HG03558 (cell line): ENCODE results near the gene FOXO6.

Source experiments
- ATAC-seq: cut with Tn5 transposase; IDR thresholded peaks from one replicate; pipeline ENCODE4 v1.9.1; 2021; ENCODE audit warnings: moderate number of reproducible peaks; ENCODE audit not compliant: unreplicated experiment; ENCODE audit errors: extremely low read depth

Gene FOXO6

DNA sequence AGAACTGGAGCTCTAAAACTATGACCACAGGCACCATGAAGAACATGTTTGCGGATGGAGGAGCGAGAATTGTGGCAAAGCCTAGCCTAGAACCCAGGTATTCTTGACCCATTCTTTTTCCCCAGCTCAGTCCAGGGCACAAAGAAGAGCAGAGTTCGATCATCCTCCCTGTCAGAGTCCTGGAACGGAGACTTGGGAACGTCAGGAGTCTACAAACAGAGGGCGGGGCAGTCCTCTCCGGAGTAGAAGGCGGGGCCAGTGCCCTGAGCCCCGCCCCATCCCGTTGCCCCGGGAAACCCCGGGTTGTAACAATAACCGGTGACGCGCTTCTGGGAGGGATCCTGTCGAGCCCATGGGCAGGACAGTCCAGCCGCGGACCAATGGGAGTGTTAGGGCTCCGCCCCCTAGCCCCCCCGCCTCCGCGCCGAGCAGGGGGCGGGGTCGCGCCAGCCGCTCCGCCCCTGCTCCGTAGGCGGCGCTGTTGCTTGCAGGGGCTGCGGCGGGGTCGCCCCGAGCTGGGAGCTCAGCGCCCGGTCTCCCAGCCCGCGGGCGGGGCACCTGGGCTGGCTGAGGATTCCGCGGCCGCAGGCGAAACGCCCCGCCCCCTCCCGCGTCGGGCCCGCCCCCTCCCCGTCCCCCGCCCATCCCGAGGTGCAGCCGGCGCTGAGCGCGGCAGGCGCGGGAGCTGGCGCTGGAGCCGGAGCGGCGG lies at the start of gene FOXO6:
Gene FOXO6 (plus strand): TSS at position 649 of the 709 bp plus-strand sequence.
- ATAC-seq = peak; percentile 77

DNA sequence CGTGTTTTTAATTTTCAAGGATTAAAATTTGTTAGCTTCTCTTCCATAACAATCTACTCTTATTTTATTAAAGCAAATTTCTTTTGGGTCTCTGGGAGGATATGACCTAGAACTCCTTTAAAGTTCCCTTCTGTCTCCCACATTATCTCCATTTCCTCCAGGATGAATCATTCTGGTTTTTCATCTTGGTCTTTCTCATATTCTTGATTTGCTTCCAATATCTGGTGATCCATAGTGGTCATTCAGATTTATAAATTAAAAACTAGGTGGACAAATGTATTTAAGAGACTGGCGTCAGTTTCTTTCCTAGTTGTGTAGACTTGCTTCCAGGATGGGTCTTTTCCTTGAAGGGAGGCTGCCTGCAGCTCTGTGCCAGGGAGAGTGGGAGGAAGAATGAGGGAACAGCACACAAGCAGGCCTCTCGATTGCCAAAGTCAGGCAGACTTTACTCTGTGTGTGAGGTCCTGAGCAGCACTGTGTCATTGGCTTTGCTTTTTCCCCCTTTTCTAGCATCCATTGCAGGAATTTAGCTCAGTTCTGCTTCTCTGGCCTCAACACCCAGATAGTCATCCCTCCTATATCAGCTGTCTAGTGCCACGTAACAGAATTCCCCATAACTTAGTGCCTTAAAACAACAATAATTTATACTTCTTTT lies 48.1 kb upstream of the FOXO6 start:
- ATAC-seq = no peak

DNA sequence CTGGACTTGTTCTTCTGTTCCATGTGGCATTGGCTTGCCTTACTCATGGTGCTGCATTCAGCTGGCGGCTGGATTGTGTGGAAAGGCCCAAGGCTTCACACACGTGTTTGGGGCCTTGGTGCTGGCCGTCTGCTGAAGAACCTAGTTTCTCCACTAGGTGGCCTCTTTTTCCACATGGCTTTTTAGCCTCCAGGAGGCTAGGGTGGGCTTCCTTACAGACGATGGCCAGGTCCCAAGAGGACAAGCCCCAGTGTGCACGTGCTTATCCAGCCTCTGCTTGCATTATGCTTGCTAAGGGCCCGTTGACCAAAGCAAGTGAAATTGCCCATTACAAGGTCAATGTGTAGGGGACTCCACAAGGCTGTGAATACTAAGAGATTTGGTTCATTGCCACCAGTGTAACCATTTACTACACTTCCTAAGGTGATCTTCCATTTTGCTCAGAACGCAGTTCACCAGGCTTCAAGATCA lies 47.5 kb upstream of the FOXO6 start:
- no peak for ATAC-seq

DNA sequence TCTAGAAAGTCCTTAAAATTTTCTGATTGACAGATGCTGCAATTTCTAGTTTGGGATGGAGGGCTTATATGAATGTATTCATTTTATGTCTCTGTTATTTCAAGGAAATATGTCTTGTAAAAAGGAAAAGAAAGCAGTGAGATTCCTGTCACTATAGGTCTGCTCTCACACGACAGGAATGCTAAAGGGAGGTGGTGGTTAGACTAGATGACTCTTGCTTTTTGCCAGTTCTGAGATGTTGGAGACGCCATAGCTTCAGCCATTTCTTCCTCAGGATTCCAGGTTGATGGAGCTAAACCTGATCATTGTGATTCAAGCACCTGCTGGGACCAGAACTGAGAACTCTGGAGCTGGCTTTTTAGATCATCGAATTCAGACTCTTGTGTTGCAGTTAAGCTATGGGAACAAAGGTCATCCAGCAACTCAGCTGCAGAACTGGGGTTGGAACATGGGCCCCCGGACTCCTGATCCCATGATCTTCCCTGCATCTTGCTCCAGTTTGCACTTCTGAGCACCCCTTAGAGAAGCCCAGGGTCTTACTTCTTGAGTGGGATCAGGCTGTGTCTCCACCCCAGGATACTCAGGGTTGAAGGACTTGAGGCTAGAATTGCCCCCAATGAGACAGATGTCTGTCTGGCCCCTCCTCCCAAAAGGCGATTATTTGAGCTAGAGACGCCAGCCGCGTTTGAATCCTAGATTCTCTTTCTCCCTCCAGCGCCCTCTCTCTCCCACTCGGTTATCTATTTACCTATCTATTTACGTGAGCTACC lies 46.7 kb upstream of the FOXO6 start:
- no peak for ATAC-seq

DNA sequence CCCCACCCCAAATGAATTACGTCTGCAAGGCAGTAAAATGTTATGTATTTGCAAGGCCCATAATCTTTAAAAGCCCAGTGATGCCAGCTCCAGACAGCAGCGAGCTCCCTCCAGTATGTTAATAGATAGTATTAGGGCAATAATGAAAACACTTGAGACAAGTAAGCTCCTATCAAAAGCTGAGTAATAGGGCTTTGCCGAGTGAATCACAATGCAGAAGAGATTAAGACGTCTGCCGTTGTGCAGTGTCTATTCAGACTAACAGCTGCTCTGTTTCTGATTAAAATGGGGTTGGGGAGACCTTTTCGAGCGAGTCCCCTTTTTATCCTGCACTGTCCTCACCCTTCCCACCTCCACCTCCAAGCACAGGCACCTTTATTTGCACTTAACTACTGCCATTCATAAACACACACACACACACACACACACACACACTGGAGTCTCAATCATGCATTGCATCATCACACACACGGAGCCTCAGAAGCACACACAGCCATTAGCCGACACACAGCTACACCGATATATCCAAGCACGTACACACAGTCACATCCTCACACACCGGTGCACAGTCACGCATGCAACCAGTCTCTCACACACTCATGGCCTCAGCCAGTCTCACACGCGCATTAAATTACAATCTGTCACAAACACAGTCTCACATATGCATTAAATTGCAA lies 46.0 kb upstream of the FOXO6 start:
- no peak for ATAC-seq

DNA sequence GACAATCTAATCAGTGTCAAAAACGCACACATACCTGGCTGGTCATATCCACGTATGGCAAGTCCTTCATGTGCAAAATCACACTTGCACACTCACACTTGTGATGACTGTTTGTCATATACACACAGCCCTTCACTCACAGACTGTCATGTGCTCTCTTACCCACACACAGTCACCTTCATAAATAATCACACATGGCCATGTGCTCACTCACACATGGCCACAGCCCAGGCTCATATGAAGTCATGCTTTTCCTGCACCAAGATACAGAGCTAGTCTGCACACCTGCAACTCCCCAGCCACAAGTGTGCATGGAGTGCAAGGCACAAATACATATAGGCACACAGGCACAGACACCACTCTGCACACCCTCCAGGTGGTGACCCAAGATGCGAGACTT lies 45.4 kb upstream of the FOXO6 start:
- no peak for ATAC-seq

DNA sequence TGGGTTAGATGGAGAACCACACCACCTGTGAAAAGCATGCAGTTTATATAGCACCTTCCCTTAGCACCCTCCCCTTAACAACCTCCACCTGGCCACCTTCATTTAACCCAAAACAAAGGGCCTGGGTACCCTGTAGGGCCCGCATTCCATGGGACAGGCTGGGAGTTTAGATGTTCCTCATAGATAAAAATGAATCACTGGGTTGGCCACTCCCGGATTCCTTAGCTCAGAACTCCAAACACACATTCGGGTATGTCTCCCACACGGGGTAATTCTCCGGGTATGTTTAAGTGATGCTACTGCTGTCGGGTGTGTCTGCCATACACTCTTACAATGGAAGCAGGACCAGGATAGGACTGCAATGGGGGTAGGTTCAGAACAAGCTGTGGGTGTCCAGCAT lies 43.9 kb upstream of the FOXO6 start:
- ATAC-seq = no peak

DNA sequence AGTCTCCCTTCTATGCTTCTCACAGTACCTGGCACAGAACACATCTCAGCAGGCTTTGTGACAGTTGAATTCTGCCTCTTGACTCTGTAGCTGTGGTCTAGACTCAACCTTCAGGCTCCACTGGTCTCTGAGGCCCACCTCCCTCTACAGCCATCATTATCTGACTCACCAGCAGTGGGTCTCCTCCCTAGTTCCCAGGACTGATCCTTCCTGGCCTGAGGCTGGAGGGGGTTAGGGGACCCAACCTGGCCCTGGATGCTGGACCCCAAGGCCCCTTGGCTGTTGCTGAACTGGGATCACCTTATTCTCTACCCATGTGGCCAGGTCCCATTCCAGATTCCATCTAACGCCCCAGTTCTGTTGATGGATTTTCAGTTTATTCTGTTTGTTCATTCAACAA lies 43.1 kb upstream of the FOXO6 start:
- no peak for ATAC-seq

DNA sequence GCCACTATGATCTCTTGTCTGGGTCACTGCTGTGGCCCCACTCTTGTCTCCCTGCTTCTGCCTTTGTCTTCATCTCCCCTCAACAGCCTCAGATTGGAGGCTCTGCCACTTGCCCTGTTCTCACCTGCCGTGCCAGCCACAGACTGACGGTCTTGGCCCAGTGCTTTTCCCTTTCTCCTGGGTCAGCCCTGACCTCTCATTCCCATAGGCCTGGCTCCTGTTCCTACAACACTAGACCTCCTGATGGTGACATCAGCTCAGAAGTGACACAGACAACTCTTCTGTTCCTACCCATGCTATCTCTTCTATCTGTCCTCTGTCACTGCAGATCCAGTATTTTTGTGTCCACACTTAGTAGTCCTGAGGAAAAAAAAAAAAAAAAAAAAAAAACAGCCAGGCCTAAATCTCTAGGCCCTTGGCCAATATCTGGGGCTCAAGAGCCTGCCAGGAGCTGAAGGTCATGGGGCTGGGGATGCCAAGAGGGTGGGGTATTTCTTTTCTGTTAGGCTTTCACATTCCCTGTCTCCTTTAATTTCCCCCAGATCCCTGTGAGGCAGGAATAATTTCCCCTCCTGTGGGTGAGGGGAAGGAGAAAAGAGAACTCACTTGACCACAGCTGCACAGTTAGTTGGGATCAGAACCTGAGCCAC lies 42.0 kb upstream of the FOXO6 start:
- ATAC-seq = no peak

DNA sequence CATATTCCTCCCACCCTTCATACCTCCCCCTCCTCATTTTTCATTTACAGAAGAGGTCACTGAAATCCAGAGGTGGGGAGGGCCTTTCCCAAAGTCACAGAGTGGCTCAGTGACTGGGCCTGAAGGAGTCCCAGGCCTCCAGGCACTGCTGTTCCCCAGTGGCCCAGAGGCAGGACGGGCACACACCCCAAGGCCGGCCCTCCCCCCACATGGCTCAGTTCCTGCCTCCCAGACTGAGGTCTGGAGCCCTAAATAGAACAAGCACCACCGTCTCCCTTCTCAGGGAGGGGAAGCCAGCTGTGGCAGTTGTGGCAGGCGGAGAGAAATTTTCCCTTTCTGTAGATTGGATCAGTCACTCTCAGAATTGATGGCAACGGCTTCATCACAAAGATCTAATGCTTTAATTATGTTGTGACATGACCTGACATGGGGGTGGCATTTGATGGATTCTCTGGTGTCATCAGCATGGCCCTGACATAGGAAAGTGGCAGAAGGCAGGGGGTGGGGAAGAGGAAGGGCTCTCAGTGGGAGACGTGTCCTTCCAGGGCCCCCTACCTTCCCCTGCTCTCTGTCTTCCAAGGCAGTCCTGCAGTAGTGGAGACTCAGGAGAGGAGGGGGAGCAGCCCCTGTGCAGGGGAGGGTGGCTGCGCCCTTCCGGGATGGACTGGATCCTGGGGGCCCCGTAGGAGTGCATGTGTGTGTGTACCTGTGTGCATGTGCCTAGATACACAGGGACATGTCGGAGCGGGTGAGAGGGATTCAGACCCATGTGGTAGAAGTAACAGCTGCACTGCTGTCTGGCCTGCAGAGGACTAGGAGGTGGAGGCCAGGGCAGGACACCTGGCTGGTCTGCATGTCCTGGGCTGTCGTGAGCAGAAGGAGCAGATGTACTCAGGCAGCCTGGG lies 41.2 kb upstream of the FOXO6 start:
- ATAC-seq = no peak

DNA sequence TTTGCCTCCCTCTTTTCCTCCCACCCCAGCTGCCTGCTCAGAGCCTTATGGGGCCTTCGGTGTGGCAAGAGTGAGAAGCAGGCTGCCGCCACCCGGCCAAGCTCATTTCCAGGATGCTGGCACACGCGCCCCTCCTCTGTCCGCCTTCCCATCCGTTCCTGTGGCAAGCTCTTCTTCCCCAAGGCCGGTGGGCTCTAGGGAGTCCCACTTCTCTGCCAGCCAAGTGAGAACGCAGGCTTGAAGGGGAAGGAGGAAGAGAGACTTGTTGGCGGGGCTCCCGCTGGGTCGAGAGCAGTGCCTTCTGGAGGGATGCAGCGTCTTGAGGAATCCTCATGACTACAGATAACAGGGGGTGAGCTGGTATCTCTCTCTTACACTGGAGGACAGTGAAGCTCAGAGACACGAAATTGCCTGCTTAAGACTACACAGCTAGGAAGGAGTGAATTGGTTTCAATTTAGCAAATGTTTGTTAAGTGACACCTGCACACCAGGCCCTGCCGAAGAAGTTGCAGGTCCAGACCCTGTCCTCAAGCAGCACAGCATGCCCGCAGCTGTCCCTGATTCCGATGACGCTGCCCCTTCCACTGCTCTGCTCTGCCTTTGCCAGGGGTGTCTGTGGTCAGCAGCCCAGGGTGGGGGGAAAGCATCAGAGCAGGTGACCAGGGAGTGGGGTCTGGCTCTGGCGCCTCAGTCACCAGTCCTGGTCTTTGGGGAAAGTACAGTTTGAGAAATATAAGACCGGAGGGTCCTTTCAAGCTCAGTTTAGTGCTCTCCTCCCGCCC lies 40.1 kb upstream of the FOXO6 start:
- no peak for ATAC-seq

DNA sequence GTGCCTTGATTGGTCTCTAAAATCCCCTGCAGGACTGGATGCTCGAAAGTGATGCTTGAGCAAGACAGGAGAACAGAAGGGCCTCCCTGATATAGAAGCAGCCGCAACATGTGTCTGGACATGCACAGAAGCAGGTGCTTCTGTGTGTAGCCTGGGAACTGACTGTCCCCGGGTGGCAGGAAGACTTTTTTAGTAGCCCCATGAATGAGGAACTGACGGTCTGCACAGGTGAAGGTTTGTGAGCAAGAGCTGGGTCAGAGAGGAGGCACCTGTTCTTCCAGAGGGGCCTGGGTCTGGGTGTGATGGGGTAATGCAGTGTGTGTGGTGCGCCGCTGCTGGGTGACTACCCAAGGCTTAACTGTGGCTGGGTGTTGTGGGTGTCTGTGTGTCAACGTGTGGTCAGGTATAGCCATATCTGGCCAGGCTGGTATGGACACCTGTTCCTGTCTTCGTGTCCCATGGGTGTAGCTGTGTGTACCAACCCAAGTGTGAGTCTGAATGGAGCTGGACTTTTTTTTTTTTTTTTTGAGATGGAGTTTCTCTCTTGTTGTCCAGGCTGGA lies 39.1 kb upstream of the FOXO6 start:
- ATAC-seq = no peak

DNA sequence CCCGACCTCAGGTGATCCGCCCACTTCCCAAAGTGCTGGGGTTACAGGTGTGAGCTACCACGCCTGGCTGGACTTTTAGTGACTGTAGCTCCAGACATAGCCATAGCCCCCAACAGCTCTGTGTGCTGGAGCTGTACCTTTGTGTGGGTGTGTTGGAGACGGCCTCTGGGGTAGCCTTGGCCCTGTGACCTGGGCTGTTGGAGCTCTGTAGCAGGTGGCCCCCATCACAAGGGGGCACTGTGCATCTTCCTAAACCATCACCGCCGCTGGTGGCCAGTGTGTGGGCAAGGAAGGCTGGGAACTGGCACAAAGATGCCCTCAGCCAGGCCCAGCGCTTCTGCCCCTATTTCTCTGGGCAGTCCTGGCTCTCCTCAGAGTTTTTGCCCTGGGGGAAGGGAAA lies 38.4 kb upstream of the FOXO6 start:
- no peak for ATAC-seq

DNA sequence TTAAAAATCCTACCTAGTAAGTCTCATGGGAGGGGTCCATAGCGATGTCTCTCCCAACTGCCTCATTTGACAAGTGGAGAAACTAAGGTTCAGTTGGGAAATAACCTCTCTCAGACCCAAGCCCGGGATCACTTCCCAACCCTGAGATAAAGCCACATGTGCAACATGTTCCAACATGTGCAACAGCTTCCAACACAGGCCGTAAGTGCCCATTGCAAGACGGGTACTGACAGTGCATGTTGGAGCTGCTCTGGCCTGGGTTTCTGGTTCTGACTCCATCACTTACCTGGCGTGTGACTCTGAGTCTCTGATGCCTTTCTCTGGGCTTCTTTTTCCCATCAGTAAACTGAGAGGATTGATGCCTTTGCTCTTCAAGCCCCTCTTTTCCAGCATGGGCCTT lies 38.0 kb upstream of the FOXO6 start:
- ATAC-seq = no peak

DNA sequence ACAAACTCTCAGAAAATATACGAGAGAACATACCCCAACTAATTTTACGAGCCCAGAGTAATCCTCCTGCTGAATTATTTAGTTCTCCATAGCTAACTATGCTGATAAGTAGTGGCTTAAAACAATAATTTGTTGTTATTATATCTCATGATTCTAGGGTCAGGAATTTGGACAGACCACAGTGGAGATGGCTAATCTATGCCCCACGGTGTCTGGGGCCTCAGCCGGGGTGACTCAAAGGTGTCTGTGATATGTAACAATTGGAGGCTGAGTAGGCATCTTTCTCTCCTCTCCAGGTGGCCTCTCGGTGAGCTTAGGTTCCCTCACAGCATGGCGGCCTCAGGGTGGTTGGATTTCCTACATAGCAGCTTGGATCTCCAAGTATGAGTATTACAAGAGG lies 35.4 kb upstream of the FOXO6 start:
- ATAC-seq = no peak

DNA sequence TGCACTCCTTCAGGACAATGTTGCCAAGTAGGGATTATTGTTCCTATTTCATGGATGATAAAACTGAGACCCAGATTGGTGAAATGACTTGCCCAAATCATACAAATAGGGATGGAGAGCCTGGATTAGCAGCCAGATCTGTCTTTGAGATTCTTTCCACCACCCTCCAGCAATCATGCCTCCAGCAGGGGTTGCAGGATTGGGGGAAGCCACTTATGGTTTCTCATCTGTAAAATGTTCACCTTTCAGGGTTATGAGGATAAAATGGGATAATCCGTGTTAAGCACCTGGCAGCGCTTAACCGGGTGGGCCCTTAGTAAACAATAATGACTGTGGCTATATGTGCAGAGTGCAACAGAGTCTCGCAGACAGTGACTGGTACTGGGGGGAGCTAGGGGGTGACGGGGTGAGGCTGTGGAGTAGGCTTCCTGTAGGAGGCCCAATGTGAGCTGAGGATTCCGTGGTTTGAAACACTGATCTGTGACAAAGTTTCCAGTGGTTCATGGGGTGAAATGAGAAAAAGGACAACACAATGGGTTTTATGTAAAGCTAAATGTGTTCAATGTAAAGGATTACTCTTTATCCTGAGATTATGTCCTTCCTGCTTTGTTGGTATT lies 33.7 kb upstream of the FOXO6 start:
- no peak for ATAC-seq

DNA sequence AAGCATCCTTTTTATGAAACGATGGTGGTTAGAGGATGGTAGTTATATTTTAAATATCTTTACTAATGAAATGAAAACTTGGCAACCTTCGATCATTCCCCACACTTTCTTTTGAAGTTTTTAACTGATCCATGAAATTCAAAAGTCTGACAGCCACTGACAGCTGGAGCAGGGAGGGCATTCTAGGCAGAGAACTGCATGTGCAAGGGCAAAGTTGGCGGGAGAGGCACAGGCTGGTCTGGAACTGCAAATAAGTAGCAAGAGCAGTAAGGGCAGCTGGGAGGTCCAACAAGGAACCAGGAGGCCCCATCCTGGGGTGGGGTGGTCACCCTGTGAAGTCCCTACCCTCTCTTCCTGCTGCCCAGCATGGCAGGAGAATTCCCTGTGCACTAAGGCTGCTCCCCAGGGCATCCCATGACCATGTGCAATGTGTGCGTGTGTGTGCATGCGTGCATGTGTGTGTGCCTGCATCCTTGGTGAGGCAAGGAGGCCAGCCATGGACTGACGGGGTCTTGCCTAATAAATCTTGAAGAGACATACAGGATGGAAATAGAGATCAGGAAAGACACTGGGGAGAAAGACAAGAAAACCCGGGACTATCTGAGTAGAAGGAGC lies 33.1 kb upstream of the FOXO6 start:
- ATAC-seq = no peak
